GM21367 (cell line): ENCODE measurements around the gene PMM2.
"Not testable (repeated sequence)": the region's sequence is repeated elsewhere in the genome, so short reads cannot be mapped to it uniquely, and the experiment has no call there.

Experiments
- ATAC-seq: cut with Tn5 transposase; IDR thresholded peaks from one replicate; pipeline ENCODE4 v1.9.1; 2021; ENCODE audit not compliant: unreplicated experiment

The PMM2 gene

GRCh38 chr16:8816967-8817655 lies 19.5 kb downstream of the PMM2 start:
- ATAC-seq = no peak

GRCh38 chr16:8818504-8819270 lies 21.0 kb downstream of the PMM2 start:
- ATAC-seq = peak; percentile 69

DNA sequence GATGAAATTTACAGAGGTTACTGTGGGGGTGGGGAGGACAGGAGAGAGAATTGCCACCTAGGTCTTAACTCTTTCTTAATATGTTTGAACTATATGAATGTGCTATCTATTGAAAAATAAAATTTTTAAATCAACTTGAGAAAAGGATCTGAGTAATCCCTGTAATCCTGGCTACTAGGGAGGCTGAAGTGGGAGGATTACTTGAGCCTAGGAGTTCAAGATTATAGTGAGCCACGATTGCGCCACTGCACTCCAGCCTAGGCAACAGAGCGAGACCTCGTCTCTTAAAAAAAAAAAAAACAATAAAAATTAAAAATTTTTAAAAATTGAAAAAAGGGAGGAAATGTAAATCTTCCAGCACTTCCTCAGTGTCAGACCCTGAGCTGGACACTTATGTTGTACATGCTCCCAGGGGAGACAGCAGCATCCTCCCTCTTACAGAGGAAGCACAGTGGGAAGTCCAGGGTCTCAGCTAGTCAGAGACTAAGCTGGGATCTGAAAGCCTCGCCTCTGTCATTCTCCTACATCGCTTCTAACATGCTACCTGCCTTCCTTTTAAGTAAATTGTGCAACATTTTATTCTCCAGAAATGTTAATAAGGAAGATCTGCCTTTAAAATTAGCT lies 21.9 kb downstream of the PMM2 start:
- ATAC-seq = no peak

GRCh38 chr16:8822403-8822802 lies 24.8 kb downstream of the PMM2 start:
- ATAC-seq = no peak

GRCh38 chr16:8826278-8826879 lies 28.7 kb downstream of the PMM2 start:
- no peak for ATAC-seq

DNA sequence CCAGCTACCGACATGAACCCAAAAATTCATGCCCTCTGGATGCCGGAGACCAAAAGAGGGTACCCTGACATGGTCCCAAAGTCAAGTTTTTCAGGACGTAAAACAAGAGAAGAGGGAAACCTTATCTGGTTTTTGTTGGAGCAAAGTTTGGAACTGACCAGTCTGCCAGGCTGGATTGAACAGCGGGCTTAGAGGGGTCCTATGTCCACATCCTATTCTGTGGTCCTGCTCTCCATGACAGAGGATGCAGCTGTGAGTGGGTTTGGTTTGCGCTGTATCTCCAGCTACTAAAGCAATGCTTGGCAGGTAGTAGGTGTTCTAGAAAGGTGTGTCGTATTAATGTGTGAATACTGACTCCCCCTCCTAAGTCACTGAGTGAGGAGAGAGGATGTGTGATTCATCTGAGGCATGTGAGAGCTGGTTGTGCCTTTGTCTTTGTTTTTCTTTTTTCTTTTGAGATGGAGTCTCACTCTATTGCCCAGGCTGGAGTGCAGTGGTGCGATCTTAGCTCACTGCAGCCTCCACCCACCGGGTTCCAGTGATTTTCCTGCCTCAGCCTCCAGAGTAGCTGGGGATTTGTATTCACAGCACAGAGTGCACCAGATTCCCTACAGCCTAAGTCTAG lies 31.0 kb downstream of the PMM2 start:
- ATAC-seq = no peak

DNA sequence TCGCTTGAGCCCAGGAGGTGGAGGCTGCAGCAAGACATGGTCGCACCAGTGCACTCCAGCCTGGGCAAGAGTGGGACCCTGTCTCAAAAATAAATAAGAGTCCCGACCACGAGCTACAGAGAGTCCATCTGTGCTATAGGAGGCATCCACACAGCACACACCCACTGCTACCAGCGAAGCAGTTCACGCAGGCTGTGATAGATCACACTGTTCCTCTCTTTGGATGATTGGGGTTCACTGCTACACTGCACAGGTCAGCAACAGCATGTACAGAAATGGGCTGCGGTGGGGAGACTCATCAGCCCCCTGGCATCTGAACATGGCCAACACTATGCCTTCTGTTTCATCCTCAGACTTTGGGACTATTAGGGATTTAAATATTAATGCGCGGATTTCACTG lies 33.8 kb downstream of the PMM2 start:
- ATAC-seq = no peak

DNA sequence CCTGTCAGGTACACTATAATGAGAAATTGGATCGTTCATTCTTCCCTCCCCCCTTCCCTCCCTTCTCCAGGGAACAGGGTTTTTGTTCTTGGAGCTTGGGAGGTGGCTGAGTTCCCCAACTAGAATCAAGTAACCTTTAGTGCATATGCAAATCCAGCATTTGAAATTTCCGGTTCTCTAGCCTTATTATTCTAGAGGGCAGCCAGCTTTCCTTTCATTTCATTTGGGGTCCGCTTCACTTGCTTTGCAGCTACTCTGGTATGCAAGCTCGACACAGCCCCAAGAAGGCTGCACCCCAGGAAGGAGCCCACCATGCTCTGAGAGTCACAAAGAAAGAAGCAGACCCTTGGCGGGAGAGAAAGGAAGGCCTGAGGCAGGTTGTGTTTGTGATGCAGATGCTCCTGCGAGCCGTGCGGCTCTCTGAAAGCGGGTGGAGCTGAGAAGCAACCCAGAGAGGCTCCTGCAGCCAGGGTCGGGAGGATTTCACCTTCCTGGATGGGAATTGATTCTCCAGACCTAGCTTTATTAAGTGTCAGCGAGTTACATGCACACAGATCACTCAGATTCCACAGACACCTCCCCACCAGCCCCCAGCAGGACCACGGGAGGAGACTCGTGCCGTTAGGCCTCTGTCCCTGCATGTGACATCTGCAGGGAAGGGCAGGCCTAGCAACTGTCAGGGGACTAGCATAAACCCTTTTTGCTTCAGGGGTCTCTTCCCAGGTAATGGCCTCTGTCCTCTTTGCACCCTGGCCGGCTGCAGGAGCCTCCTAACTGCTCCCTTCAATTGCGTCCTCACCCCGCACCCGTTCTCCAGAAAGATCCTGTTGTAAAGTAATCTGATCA lies 34.5 kb downstream of the PMM2 start:
- no peak for ATAC-seq

DNA sequence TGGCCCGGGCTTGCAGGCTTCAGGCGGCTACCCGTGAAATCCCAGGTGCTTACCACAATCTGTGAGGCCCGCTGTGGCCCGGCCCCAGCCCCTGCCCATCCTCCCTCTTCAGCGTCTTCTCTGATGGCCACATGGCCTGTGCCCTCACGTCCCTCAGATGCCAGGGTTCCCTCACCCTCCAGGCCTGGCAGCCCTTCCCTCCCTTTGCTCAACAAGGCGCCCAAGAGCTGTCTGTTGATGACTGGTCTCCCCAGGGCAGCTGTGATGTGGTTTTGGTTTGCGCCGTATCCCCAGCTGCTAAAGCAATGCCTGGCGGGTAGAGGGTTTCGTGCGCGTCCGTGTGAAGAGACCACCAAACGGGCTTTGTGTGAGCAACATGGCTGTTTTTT lies 35.1 kb downstream of the PMM2 start:
- no peak for ATAC-seq

DNA sequence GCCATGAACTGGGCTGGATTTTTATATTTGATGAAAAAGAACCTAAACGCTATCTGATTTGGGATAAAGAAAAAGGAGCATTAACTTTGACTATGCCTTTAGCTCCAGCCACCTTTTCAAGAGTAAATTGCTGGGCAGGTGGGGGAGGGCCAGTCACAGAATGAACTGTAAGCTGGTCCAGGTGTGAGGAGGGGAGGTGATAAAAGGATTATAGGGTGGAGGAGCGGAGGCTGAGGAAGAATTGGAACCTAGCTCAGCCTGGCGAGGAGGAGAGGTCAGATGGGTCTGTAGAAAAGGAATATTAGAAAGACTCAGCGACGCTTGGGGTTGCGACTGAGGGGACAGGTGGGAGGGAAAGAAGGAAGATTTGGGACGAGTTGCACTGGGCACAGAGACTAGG lies 39.2 kb downstream of the PMM2 start:
- ATAC-seq = not testable (repeated sequence)

- ATAC-seq = not testable (repeated sequence)
Measured at GRCh38 chr16:8837594-8837993, 40.0 kb downstream of the PMM2 start.

DNA sequence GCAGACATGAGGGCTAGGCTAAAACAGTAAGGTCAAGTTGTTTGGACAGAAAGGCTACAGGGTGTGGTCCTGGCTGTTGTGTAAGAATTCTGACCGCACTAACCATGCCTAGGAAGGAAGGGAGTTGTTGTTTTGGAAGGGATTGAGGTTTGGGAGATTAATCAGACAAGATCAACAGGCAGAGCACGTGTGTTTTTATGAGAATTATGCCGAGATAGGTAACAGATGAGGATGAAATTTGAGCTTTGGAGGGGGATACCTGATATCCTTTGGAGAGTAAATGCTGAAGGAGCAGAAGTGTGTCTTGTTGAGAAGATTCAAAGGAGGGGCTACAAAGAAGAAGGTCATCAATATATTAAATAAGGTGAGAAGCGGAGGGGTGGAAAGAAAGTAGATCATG lies 44.4 kb downstream of the PMM2 start:
- ATAC-seq = not testable (repeated sequence)

DNA sequence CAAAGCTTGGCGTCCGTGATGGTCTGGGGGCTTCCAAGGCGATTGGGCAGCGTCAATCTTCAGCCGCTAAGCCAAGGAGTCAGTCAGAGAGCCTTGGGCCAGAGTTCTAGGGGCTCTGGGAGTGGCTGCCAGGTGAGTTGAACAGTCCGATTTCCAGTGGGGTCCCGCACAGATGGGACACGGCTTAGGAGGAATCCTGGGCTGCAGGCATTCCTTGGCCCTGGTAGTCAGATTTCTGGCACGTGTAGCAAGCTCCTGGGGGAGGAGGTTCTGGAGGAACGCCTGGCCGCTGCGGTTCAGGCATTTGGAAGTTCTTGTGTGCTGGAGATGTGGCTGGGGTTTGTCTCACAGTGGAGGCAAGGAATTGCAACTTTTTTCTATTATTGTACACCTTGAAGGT lies 45.7 kb downstream of the PMM2 start:
- ATAC-seq = not testable (repeated sequence)

- ATAC-seq = no peak
Measured at GRCh38 chr16:8845699-8846298, 48.2 kb downstream of the PMM2 start.

DNA sequence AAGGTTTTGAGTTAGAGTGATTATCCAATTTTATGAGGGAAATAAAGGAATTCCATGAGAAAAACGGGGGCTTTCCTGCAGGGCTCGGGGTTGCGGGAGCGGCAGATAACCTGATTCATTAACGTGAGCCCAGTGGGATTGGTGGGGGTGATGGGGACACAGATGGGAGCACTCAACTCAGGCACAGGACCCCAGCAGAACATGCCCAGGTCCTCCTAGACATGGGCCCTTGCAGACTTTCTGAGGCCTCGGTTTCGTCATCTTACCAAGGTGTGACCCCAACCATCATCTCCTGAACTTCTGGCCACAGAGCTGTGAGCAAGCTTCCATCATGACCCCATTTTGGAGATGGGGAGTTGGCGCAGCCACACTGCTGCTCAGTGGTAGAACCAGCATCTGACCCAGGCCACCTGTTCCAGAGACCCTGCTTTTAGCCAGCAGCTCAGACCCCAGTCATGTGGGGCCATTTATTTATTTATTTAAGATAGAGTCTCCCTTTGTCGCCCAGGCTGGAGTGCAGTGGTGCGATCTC lies 48.8 kb downstream of the PMM2 start:
- no peak for ATAC-seq

DNA sequence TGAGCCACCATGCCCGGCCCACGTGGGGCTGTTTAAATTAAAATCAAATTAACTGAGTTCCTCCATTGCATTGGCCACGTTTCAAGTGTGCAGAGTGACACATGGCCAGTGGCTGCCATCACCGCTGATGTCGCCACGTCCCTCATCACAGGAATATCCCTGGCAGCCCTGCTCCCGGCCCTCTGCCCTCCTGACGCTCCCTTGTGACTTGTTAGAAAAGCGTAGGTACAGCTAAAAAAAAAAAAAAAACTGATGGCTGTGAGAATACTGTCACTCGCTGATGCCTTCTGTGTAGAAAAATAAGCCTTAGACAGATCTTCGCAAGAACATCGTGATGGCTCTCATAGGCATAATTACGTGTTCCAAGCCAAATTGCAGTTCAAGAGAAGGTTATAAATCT lies 49.5 kb downstream of the PMM2 start:
- no peak for ATAC-seq

- ATAC-seq = no peak
Measured at GRCh38 chr16:8847623-8848022, 50.0 kb downstream of the PMM2 start.

DNA sequence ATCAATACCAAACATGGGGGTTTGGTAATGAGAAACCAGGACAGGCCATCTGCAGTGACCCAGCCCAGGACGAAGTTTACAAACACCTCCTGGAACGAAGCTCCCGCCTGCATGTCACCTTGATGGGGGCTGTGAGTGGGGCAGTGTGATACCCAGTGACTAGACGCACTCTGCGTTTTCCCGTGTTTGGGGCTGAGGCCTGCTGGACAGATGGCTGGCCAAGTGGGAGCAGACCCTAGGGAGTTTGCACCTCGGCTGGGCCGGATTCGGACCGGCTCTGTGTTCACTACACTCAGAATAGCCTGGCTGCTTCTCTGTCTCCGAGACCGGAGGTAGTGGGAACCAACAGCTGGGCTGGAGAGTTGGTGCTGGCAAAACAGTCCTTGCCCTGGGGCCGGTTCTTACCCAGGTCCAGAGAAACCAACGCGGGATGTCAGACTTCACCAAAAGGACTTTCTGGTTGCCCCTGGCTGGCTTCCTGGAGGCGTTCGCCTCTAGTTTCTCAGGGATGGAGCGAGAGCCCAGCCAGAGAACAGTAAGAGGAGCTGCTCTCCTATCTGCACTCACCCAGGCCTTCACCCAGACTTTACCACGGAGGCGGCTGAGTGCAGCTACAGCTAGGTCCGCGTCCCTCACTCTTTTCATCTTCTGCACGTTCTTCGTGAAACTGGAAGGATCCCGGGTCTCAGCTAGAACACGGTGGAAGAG lies 50.7 kb downstream of the PMM2 start:
- ATAC-seq = no peak

- no peak for ATAC-seq
Measured at GRCh38 chr16:8848939-8849391, 51.3 kb downstream of the PMM2 start.
